K562 (cell line): Measurements from ENCODE around the gene TPX2. TPM values are rescaled to one million over a fixed set of nuclear protein-coding genes. Genes with fewer than 3 reads are reported as not detected.

ENCODE experiments used
- CREB1 ChIP-seq, 2 experiments: sonication (generic) in 1 of 2; formaldehyde crosslinking in 1 of 2; IDR thresholded peaks; 2 replicates each; pipeline versions ENCODE4 v1.6.1 to v1.8.0; 2012 to 2022; ENCODE audit warnings: inconsistent platforms in 1 of 2, mild to moderate bottlenecking in 1 of 2, missing genetic modification reagents in 1 of 2, moderate library complexity in 1 of 2
- LARP7 ChIP-seq: fragments of 450-650 bp; IDR thresholded peaks from 2 replicates; pipeline ENCODE4 v1.6.1; 2016
- MAFK ChIP-seq: IDR thresholded peaks from 2 replicates; pipeline ENCODE4 v1.6.1; 2011; ENCODE audit warnings: low read length, improper control_type of control experiment
- RHOXF2B ChIP-seq: fragments of 250-450 bp; sonication (Bioruptor Pico); conservative IDR thresholded peaks from 2 replicates; pipeline ENCODE4 v1.5.1; 2021
- TCFL5 ChIP-seq: fragments of 250-450 bp; sonication (Bioruptor Pico); conservative IDR thresholded peaks from 2 replicates; pipeline ENCODE4 v1.6.1; 2021; ENCODE audit warnings: mild to moderate bottlenecking, moderate library complexity, matching md5 sums
- TSC22D4 ChIP-seq: fragments of 450-650 bp; IDR thresholded peaks from 2 replicates; pipeline ENCODE4 v1.6.1; 2016; ENCODE audit warnings: missing genetic modification characterization, missing biosample characterization, control low read depth
- ZNF212 ChIP-seq: fragments of 450-650 bp; formaldehyde crosslinking; IDR thresholded peaks from 2 replicates; pipeline ENCODE4 v1.4.0; 2020; ENCODE audit warnings: mild to moderate bottlenecking
- ZNF586 ChIP-seq: fragments of 450-650 bp; formaldehyde crosslinking; conservative IDR thresholded peaks from 2 replicates; pipeline ENCODE4 v1.4.0; 2020; ENCODE audit warnings: mild to moderate bottlenecking, moderate library complexity
- polyA plus RNA-seq, 8 experiments: library from polyadenylated mRNA; depleted of rRNA in 4 of 8; stranded (reverse) in 5 of 8; unstranded in 3 of 8; fragments of >200 nt; fragmentation: Nextera tagmentation in 2 of 8; fragmentation: Illumina TruSeq in 1 of 8; extraction: Ambion mirVana in 2 of 8; extraction: Trizol in 1 of 8; gene quantifications; 2 replicates each; pipeline versions ENCODE4 v1.2.1 to v1.2.3, GENCODE V29; 2011 to 2014; ENCODE audit warnings: inconsistent platforms in 1 of 8, missing spikeins in 1 of 8
- total RNA-seq, 7 experiments: library from RNA; depleted of rRNA in 6 of 7; stranded (reverse); fragments of >200 nt in 6 of 7; fragmentation: Illumina TruSeq in 2 of 7; extraction: Trizol in 2 of 7; gene quantifications; 2 replicates each; pipeline versions ENCODE4 v1.2.1 to v1.2.3, GENCODE V29; 2011 to 2021; ENCODE audit warnings: low replicate concordance in 1 of 7
- TF ChIP-seq, protein P1 (sequence below): sonication (generic); formaldehyde crosslinking; IDR thresholded peaks from 2 replicates; pipeline ENCODE4 v1.8.0; 2022; ENCODE audit warnings: missing genetic modification reagents, mild to moderate bottlenecking, borderline replicate concordance
- TF ChIP-seq, protein P2 (sequence below): sonication (generic); formaldehyde crosslinking; IDR thresholded peaks from 2 replicates; pipeline ENCODE4 v1.8.1; 2023; ENCODE audit warnings: mild to moderate bottlenecking, missing genetic modification reagents
- TF ChIP-seq, protein P3 (sequence below): fragments of 450-650 bp; formaldehyde crosslinking; IDR thresholded peaks from 2 replicates; pipeline ENCODE4 v1.4.0; 2022; ENCODE audit warnings: missing genetic modification characterization
- TF ChIP-seq, protein P4 (sequence below): fragments of 250-450 bp; sonication (Bioruptor Pico); IDR thresholded peaks from 2 replicates; pipeline ENCODE4 v1.8.0; 2022; ENCODE audit warnings: moderate library complexity, mild to moderate bottlenecking, inconsistent platforms
- TF ChIP-seq, protein P5 (sequence below): fragments of 450-650 bp; IDR thresholded peaks from 2 replicates; pipeline ENCODE4 v1.6.1; 2018; ENCODE audit not compliant: partially characterized antibody

Gene TPX2
- total and polyA plus RNA-seq, 9 of the 15 experiments (the other 6 are each of a cell fraction or from before 2014, with no cell fraction given) = 48.0 to 241 (median 133) TPM

DNA sequence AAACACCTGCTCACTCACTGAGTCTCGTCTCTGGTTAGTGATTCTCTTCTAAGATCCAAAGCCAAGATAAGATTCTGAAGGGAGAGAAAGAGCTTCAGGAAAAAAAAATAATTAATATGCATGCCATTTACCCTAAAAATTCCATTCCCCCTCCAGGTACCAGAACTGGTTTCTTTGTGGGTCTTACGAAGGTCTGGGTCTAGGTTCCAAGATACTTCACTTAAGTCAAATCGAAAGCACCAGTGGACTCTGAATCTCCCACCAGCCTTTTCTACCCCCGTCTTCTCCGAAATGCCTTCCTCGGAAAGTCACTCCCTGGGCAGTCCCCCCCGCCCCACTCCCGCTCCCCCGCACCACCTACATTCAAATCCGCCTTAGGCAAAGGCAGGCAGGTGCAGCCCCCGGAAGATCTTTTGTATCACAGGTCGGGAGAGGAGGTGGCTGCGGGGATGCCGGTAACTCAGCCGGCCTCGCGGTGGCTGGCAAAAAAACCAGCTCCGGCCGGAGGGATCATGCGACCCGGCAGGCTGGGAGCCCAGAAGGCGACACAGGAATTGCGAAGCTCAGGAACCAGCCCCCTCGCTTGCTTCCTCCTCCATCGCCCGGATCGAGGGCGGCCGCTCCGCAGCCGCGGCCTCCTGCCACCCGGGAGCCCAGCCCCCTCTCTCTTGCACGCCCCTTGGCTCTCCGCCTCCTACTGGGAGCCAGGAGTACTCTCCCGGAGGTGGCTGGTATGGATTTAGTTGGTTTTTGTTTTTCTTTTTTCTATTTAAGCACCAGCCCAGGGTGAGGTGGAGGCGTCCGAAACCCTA is 16.6 kb upstream of the TPX2 start, which contains the start of gene BCL2L1 (continued):
- no peak for TF ChIP-seq CREB1 (IDR thresholded peaks at IDR 0.05)
- TF ChIP-seq CREB1 (CRISPR knock-in tag; IDR thresholded peaks at IDR 0.05) = no peak
- TF ChIP-seq TCFL5 = no peak
- no peak for TF ChIP-seq RHOXF2B (CRISPR knock-in tag)
- no peak for TF ChIP-seq ZNF586 (CRISPR knock-in tag)
- TF ChIP-seq, protein P1, sequence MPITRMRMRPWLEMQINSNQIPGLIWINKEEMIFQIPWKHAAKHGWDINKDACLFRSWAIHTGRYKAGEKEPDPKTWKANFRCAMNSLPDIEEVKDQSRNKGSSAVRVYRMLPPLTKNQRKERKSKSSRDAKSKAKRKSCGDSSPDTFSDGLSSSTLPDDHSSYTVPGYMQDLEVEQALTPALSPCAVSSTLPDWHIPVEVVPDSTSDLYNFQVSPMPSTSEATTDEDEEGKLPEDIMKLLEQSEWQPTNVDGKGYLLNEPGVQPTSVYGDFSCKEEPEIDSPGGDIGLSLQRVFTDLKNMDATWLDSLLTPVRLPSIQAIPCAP (CRISPR knock-in tag) = no peak
- no peak for TF ChIP-seq TSC22D4 (tag)
- no peak for TF ChIP-seq LARP7
- TF ChIP-seq, protein P2, sequence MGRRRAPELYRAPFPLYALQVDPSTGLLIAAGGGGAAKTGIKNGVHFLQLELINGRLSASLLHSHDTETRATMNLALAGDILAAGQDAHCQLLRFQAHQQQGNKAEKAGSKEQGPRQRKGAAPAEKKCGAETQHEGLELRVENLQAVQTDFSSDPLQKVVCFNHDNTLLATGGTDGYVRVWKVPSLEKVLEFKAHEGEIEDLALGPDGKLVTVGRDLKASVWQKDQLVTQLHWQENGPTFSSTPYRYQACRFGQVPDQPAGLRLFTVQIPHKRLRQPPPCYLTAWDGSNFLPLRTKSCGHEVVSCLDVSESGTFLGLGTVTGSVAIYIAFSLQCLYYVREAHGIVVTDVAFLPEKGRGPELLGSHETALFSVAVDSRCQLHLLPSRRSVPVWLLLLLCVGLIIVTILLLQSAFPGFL (CRISPR knock-in tag) = no peak
- no peak for TF ChIP-seq MAFK
- TF ChIP-seq, protein P3, sequence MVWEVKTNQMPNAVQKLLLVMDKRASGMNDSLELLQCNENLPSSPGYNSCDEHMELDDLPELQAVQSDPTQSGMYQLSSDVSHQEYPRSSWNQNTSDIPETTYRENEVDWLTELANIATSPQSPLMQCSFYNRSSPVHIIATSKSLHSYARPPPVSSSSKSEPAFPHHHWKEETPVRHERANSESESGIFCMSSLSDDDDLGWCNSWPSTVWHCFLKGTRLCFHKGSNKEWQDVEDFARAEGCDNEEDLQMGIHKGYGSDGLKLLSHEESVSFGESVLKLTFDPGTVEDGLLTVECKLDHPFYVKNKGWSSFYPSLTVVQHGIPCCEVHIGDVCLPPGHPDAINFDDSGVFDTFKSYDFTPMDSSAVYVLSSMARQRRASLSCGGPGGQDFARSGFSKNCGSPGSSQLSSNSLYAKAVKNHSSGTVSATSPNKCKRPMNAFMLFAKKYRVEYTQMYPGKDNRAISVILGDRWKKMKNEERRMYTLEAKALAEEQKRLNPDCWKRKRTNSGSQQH (CRISPR knock-in tag) = no peak
- TF ChIP-seq, protein P4, sequence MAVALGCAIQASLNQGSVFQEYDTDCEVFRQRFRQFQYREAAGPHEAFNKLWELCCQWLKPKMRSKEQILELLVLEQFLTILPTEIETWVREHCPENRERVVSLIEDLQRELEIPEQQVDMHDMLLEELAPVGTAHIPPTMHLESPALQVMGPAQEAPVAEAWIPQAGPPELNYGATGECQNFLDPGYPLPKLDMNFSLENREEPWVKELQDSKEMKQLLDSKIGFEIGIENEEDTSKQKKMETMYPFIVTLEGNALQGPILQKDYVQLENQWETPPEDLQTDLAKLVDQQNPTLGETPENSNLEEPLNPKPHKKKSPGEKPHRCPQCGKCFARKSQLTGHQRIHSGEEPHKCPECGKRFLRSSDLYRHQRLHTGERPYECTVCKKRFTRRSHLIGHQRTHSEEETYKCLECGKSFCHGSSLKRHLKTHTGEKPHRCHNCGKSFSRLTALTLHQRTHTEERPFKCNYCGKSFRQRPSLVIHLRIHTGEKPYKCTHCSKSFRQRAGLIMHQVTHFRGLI (CRISPR knock-in tag) = no peak
- TF ChIP-seq, protein P5, sequence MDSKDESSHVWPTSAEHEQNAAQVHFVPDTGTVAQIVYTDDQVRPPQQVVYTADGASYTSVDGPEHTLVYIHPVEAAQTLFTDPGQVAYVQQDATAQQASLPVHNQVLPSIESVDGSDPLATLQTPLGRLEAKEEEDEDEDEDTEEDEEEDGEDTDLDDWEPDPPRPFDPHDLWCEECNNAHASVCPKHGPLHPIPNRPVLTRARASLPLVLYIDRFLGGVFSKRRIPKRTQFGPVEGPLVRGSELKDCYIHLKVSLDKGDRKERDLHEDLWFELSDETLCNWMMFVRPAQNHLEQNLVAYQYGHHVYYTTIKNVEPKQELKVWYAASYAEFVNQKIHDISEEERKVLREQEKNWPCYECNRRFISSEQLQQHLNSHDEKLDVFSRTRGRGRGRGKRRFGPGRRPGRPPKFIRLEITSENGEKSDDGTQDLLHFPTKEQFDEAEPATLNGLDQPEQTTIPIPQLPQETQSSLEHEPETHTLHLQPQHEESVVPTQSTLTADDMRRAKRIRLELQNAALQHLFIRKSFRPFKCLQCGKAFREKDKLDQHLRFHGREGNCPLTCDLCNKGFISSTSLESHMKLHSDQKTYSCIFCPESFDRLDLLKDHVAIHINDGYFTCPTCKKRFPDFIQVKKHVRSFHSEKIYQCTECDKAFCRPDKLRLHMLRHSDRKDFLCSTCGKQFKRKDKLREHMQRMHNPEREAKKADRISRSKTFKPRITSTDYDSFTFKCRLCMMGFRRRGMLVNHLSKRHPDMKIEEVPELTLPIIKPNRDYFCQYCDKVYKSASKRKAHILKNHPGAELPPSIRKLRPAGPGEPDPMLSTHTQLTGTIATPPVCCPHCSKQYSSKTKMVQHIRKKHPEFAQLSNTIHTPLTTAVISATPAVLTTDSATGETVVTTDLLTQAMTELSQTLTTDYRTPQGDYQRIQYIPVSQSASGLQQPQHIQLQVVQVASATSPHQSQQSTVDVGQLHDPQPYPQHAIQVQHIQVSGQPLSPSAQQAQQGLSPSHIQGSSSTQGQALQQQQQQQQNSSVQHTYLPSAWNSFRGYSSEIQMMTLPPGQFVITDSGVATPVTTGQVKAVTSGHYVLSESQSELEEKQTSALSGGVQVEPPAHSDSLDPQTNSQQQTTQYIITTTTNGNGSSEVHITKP = peak; percentile 48
- TF ChIP-seq ZNF212 (CRISPR knock-in tag) = 0 out of 2 replicates have a peak, but pooled peaks have one; percentile 45
